ENCODE measurements around the gene STX7. TPM values are rescaled to one million over a fixed set of nuclear protein-coding genes. Genes with fewer than 3 reads are reported as not detected.

STX7 gene
- total and polyA plus RNA-seq, 11 donors = 6.7 to 78.8 (median 51.3) TPM

DNA sequence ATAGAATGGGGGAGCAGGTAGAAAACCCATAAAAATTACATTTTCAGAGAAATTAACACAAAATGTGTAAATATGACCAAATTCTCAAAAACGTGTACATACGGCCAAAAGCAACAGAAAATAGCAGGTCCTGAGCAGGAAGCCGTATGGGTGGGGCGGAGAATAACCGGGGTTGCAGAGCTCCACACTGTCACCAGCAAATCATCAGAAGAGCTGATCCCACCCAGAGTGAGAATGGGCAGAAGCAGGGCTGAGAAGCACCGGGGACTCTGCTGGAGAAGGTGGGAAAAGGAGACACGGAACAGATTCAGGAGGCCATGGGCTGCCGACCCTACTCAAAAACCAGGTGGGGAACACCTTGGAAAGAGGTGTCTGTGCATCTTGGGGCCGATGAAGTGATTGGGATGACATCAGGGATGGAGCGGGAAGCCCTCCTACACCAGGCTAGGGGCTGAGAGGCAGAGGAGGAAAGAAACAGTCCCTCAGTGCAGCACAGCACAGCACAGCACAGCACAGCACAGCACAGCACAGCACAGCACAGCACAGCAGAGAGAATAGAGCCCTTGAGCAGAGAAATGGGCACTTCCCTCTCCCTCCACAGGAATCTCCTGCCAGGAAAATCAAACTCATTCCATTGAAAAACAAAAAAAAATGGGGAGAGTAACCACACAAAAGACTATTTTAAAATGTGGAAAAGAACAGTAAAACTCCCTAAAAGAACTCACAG lies 22.3 kb downstream of the STX7 start:
- no peak for TF ChIP-seq POLR2A (IDR thresholded peaks at IDR 0.05)
- TF ChIP-seq, protein P1, sequence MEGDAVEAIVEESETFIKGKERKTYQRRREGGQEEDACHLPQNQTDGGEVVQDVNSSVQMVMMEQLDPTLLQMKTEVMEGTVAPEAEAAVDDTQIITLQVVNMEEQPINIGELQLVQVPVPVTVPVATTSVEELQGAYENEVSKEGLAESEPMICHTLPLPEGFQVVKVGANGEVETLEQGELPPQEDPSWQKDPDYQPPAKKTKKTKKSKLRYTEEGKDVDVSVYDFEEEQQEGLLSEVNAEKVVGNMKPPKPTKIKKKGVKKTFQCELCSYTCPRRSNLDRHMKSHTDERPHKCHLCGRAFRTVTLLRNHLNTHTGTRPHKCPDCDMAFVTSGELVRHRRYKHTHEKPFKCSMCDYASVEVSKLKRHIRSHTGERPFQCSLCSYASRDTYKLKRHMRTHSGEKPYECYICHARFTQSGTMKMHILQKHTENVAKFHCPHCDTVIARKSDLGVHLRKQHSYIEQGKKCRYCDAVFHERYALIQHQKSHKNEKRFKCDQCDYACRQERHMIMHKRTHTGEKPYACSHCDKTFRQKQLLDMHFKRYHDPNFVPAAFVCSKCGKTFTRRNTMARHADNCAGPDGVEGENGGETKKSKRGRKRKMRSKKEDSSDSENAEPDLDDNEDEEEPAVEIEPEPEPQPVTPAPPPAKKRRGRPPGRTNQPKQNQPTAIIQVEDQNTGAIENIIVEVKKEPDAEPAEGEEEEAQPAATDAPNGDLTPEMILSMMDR (IDR thresholded peaks at IDR 0.05) = no peak
- DNase-seq (no peak), ATAC-seq (peak; percentile 29 to 77 (median 69))
- Histone ChIP-seq H3K27ac (peak overlapping the region in 10 of 12 donors; percentile 28 to 78 (median 44)), H3K4me3 (peak overlapping the region in 2 of 12 donors; percentile 22 to 23), H3K27me3 (no peaks in the 10 kb centered on the region), H3K36me3 (peaks cover 0 to 6% (median 0%) of the 10 kb centered on the region in 9 donors), H3K9me3 (peaks cover 0 to 5% (median 0%) of the 10 kb centered on the region in 12 donors), H3K4me1 (peaks cover 0 to 57% (median 29%) of the 10 kb centered on the region in 12 donors)
- 54 to 63% (median 59%) methylated on average over 10 of the region's 10 CpGs for WGBS, 4 donors
- intact Hi-C loops (cut with DNase I) = no loop called here

DNA sequence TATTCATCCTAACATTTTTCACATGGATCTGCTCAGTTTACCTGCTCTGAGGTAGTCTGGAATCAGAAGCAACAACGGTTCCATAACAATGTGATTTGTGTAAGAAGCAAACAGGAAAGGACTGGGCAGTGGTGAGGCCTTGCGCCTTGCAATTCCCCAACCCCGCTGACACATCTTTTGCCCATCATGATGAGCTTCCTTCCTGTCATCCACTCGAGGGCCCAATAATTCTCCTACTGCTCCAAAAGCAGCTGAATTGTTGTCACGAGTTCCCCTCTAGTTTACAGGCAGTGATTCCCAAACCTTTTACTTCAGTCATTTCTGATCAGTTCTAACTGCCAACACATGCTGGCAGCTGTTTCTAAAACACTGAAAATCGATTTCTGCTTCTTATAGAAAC lies 22.9 kb downstream of the STX7 start:
- Histone ChIP-seq H3K27ac (peak overlapping the region in 9 of 12 donors; percentile 28 to 78 (median 44)), H3K9me3 (peaks cover 0 to 5% (median 0%) of the 10 kb centered on the region in 12 donors), H3K4me1 (peaks cover 0 to 52% (median 26%) of the 10 kb centered on the region in 12 donors), H3K4me3 (peak overlapping the region in 2 of 12 donors; percentile 22 to 23), H3K27me3 (no peaks in the 10 kb centered on the region), H3K36me3 (peaks cover 0 to 6% (median 0%) of the 10 kb centered on the region in 9 donors)
- intact Hi-C loops (cut with DNase I) = no loop called here
- peak in 2 of 5 donors; percentile 24 to 36 for DNase-seq
- ATAC-seq = peak in 3 of 4 donors; percentile 63 to 77 (median 75)
- 43 to 51% (median 47%) methylated on average over 6 of the region's 6 CpGs for WGBS, 4 donors
- TF ChIP-seq, protein P1 (IDR thresholded peaks at IDR 0.05) = no peak
- no peak for TF ChIP-seq POLR2A (IDR thresholded peaks at IDR 0.05)

DNA sequence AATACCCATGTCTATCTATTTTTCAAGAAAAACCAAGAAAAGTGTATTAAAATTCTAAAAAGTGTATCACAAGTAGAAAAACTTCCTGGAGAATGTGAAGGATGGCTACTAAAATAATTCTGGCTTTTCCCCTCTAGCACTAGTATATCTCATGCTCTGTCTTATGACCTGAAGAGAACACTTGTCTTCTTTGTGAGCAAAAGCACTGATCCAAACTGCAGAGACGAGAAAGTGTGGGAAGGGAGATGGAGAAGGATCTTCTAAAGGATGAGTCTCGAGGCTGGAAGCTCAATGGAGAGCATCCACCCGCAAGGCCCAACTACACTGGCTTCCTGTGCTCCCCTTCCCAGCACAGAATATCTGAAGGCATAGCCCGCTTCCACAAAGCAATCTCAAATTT lies 23.5 kb downstream of the STX7 start:
- no peak for ATAC-seq
- WGBS, 4 donors = 82 to 93% (median 88%) methylated on average over 4 of the region's 4 CpGs
- Histone ChIP-seq H3K4me3 (no peak overlapping the region), H3K36me3 (peaks cover 0 to 2% (median 0%) of the 10 kb centered on the region in 9 donors), H3K9me3 (peaks cover 0 to 5% (median 0%) of the 10 kb centered on the region in 12 donors), H3K27me3 (no peaks in the 10 kb centered on the region), H3K27ac (peak overlapping the region in 6 of 12 donors; percentile 28 to 78 (median 52)), H3K4me1 (peaks cover 0 to 54% (median 28%) of the 10 kb centered on the region in 12 donors)
- TF ChIP-seq, protein P1 (IDR thresholded peaks at IDR 0.05) = no peak
- no peak for TF ChIP-seq POLR2A (IDR thresholded peaks at IDR 0.05)
- intact Hi-C loops (cut with DNase I) = loop anchor here in 2 of 10 donors (5.0 to 10.0 kb wide), 3 partner anchors 192 to 575 kb away; no protein-coding TSS in a partner anchor
- DNase-seq = no peak

DNA sequence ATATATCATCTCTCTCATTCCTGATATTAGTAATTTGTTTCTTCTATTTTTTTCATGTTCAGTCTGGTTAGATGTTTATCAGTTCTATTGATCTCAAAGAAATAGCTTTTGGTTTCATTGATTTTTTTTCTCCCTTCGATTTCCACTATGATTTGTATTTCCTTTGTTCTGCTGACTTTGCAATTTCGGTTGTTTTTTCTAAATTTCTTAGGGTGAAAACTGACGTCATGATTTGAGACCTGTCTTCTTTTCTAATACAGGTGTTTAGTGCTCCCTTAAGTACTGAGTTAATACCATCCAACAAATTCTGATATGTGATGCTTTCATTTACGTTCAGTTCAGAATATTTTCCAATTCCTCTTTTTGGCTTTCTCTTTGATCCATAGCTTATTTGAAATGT lies 25.2 kb downstream of the STX7 start:
- Histone ChIP-seq H3K4me1 (peaks cover 0 to 52% (median 41%) of the 10 kb centered on the region in 12 donors), H3K27ac (no peak overlapping the region)
- WGBS, 4 donors = 91 to 95% (median 92%) methylated on average over 4 of the region's 4 CpGs

More for the DNA sequence above, 25.2 kb downstream of the STX7 start:
- DNase-seq = no peak
- TF ChIP-seq, protein P1 (IDR thresholded peaks at IDR 0.05) = no peak
- TF ChIP-seq POLR2A (IDR thresholded peaks at IDR 0.05) = no peak
- Histone ChIP-seq H3K4me3 (no peak overlapping the region), H3K9me3 (peaks cover 0 to 5% (median 0%) of the 10 kb centered on the region in 12 donors), H3K27me3 (no peaks in the 10 kb centered on the region), H3K36me3 (no peaks in the 10 kb centered on the region)
- intact Hi-C loops (cut with DNase I) = loop anchor here in 2 of 10 donors (5.0 to 10.0 kb wide), 3 partner anchors 190 to 573 kb away; no protein-coding TSS in a partner anchor
- ATAC-seq = no peak
